GM19455 (cell line): ENCODE data around the gene MKRN1.
"Not testable (repeated sequence)": the region's sequence is repeated elsewhere in the genome, so short reads cannot be mapped to it uniquely, and the experiment has no call there.

Source experiments
- ATAC-seq: cut with Tn5 transposase; IDR thresholded peaks from one replicate; pipeline ENCODE4 v1.9.1; 2021; ENCODE audit not compliant: unreplicated experiment

The MKRN1 gene

DNA sequence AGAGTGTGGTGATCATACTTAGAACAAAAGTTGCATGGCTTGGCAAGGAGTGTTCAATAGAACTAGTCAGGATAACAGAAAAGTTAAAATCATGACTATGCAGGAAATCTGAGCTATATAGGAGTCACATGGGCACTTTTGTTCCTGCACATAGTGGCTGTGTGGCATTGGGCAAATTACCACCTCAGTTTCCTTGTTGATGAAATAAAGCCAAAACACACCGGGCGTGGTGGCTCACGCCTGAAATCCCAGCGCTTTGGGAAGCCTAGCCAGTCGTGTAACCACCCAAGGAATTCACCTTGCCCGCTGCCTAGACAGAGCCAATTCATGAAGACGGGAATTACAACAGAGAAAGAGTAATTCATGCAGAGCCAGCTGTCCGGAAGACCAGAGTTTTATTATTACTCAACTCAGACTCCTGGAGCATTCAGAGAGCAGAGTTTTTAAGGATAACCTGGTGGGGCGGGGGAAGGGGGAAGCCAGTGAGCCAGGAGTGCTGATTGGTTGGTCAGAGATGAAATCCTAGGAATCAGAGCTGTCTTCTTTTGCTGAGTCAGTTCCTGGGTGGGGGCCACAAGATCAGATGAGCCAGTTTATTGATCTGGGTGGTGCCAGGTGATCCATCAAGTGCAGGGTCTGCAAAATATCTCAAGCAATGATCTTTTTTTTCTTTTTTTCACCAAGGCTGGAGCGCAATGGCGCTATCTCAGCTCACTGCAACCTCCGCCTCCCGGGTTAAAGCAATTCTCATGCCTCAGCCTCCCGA, 6.4 kb upstream of the MKRN1 start:
- no peak for ATAC-seq

DNA sequence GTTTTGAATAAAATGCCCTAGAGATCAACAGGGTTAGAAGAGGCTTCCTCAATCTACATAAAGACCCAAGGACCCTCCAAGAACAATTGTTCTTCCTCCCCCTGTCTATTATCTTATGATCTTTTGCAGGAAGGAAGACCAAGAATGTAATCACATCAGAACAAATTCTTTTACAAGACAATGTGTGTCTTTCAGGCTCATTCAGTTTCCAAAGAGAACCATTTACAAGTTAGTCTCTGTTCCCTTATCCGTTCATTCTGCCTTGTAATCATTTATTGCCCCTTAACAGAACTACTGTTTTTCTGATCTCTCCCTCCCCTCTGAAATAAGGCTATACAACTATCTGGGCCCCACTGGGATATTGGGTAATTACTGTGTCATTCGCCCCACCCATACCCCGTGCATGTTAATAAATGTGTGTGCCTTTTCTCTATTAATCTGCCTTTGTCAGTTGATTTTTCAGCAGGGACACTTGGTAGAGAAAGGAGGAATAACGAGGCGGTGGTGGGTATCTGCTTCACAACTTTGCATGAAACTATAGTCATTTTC, 5.7 kb upstream of the MKRN1 start:
- no peak for ATAC-seq

DNA sequence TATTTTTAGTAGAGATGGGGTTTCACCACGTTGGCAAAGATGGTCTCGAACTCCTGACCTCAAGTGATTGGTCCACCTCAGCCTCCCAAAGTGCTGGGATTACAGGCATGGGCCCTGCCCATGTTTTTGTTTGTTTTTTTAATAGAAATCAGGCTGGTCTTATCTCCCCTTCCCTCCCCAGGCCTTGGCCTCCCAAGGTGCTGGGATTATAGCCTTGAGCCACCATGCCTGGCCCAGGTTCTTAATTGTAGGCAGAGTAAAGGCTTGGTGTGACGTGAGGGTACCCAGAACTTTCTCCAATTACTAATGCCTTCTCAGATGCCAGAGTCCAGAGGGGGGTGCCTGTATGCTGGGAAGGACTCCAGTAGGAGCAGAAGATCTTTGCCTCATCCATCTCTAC, 5.2 kb upstream of the MKRN1 start:
- ATAC-seq, result no peak

DNA sequence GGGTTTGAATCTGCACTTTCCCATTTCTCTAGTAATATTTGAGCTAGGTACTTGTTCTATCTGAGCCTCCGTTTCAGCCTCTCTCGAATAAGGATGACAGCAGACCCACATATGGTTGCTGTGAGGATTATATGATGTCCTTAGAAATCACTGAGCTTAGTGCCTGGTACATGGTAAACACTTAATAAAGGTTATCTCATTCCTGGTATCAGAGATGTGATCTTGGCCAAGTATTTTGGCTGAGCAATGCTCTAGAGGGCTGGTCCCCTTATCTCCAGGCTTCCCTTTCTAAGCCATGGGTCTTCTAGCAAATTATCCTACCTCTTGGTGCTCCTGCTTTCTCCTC, 407 bp upstream of the MKRN1 start:
- ATAC-seq, result no peak

DNA sequence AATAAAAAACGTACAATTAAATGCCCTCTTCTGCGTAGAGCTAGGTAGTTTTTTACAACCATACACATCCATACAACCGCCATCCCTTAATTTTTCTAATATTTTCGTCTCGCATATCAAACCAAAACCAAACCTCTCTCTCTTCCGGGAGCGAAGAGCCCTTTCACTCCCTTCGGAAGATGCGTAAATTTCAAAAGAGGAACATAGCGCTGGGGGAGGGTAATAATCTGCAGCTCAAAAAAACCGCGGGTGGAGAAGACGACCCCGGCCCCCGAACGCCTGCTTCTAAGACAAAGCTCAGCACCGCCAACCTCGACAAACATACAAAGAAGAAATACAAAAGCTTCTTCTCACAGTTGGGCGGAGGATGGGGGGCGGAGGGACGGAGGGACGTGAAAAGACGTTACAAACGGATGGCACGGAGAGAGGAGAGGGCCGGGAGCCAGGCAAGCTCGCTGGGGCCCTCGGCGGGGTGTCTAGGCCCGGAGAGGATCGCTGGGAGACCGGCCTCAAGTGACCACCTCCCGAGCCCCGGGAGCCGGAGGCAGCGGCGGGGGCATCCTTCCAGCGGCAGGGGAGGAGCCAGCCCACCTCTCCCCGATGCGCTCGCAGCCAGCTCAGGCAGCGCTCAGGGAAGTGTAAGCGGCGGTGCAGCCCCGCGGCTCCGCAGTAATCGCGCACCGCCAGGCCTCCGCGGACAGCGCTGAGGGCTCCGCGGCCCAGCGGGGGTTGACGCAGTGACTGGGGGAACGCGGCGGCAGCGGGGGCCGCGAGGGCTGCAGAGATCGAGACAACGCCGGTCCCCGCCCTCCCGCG, 851 bp downstream of the MKRN1 start:
- ATAC-seq, result peak; percentile 29

DNA sequence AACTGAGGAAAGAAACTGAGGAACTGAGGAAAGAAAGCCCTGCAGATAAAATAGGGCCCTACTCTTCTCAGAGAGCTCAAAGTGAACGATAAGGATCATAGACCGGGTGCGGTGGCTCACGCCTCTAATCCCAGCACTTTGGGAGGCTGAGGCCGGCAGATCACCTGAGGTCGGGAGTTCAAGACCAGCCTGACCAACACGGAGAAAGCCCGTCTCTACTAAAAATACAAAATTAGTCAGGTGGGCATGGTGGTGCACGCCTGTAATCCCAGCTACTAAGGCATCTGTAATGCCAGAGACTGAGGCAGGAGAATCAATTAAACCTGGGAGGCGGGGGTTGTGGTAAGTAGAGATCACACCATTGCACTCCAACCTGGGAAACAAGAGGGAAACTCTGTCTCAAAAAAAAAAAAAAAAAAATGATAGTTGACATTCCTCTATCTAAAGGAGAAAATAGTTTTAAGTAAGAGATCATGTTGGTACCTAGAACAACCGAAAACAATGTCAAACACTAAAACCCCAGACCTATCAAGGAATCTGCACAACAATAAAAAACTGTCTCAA, 2.5 kb downstream of the MKRN1 start:
- ATAC-seq, result no peak

DNA sequence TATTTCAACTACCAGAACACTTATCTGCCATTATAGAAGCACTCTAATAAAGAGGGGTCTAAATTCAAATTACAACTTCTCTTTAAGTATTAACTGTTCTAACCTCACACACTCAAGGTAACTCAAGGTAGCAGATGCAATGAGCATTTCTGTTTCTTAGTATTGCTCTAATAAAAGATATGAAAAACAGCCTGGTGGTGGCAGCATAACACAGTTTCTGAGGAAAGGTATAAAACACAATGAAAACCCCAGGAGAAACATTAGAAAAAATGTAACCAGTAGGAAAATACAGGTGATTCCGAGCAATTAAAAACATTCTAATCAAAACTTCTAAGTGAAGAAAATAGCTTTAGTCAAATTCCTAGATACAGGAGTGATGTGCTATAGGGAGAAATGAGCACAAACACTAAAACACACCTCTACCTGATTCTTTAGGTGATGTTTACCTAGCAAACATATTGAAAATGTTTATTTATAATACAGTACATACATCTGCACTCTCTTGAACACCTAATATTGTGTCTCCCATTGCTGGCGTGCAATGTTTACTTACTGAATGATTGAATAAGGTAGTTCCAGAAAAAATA, 3.5 kb downstream of the MKRN1 start:
- no peak for ATAC-seq

DNA sequence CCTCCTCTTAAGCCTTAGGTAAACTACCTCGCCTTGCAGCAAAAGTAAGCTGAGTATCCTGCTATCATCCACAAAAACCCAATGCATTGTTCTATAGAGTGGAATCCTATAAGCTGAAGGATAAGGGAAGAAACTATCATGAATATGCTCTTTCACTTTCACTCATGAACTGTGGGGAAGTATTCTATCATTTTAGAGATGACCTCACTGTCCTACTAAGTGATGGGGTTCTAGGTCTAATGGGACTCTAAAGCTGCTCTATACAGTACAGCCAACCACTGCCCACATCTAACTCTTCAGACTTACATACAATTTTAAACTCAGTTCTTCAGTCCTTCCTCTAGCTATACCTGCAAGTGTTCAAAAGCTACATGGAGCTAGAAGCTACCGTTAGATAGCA, 16.2 kb downstream of the MKRN1 start:
- ATAC-seq, result no peak

DNA sequence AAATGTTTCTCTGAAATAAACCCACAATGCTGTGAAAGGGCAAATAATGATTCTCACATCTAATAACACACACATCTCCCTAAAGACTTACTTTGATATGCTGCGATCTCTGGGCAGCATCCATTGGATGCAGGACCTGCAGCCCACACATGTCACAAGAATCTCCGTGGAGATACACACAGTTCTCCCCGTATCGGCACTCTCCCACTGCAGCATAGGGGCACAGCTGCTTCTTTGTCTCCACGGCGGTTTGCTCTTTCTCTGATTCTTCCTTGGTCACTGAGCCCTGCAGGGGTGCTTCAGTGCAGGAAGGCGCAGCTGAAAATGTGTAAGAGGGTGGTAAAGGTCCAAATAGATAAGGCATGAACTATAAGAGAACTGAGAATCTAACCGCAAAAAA, 20.4 kb downstream of the MKRN1 start:
- no peak for ATAC-seq

DNA sequence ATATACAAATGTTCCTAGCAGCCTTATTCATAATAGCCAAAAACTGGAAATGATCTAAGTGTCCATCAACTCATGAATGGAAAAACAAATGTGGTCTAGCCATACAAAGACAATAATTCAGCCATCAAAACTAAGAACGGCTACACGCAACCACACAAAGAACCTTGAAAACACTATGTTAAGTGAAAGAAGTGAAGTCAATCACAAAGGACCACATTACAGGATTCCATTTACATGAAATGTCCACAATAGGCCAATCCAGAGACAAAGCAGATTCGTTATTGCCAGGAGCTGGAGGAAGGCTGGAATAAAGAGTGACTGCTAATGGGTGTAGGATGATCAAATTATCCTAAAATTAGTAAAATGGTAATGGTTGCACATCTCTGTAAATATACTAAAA, 21.1 kb downstream of the MKRN1 start:
- no peak for ATAC-seq

DNA sequence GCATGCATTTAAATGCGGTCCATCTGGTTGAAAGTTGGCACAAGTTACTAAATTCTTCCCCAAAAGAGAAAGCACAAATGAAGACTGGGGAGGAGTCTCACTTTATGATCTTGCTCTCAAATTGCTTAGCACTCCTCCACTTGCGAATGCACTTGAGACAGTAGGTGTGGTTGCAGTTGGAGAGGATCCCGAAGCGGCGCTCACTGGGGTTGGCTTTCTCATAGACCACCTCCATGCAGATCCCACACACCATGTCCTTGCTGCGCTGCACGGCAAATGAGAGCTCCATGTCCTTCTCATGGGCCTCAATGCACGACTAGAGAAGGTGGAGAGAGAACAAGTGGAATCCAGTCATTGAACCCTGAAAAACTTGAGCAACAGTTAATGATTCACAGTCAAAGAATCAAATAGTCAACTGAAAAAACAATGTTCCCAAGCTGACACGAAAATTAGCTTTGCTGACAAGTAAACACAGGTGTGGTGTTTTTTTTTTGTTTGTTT, 22.7 kb downstream of the MKRN1 start:
- ATAC-seq, result no peak

DNA sequence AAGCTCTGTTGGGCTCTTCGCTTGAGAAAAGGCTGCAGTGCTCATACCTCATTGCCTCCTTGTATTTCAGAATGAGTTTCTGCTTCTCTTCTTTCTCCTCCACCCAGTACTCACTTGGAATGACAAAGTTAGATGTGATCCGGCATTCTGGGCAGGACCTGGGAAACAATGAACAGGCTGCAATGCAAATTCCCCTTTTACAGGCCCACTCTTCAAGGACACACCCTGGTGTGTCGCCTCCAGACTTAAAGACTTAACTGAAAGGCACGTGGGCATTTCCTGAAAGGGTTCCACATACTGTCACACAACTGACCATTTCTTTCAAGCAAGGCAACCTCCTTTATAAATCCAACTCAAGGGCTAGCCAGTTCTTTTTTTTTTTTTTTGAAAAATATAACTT, 23.6 kb downstream of the MKRN1 start:
- no peak for ATAC-seq

DNA sequence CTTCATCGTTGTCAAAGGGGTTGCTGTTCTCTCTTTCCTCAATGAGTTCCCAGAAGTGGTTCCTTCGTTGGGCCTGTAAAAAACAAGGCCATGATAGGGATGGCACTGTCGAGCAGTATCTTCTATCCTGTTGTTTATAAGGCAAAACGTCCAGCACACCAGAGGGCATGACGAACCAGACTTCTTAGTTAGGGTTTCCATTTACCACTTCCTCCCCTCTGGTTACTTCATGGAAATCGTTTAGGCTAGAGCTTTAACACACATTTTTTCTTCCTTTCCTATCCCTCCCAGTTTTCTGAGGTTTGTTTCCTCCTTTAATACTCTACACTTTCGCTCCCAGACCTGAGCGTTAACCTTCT, 24.7 kb downstream of the MKRN1 start:
- ATAC-seq, result no peak

DNA sequence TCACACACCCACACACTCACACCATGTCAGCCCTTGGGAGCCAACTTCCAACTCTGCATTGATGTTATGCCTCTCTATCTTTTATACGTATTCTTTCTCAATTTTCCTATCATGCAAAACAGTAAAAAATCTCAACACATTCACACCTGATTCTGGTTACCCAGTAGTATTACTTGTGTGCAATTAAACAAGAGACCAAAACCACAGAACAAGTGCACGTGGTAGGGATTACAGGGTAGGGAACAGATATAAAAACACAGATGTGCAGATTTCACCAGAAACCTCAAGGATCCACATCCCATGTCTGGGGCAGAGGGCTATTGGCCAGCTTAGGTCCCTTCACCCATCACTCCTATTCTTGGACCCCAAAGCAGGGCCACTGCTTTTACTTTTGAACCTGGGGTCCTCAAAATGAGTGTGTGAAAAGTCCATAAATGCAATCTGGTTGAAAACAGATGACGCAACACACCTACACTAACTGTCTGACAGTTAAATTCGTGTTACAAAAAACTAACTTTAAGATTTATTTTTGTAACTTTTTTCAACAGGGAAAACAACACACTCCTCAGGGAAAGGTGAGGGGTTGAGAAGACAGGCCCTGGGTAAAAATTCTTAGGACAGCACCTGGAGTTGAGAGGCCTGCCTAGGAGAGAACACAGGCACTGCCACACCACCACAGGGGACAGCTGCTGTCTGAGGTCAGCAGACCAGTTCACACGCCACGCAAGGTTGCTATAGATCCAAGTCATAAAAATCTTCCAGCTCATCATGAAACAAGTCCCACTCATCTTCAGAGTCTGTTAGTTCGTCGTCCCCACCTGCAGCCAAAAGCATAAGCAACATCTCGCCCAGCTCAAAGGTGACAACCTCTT, 25.3 kb downstream of the MKRN1 start:
- ATAC-seq, result not testable (repeated sequence)

DNA sequence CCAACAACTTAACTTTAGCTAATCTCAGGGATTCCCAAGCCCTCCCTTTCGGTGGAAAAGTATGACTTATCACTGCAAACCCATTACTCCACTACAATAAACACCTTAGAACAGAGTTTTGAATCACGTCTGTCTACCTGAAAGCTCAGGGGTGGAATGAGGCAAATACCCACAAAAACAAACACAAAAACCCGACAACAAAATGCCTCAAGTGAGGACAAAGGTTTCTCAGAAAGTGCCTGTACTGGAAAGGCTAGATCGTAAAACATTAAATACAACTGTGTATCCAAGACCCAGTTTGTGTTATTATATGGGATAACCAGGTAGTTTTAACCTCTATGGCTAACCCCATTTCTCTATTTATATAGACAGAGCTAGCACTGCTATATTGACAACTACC, 26.0 kb downstream of the MKRN1 start:
- ATAC-seq, result no peak

DNA sequence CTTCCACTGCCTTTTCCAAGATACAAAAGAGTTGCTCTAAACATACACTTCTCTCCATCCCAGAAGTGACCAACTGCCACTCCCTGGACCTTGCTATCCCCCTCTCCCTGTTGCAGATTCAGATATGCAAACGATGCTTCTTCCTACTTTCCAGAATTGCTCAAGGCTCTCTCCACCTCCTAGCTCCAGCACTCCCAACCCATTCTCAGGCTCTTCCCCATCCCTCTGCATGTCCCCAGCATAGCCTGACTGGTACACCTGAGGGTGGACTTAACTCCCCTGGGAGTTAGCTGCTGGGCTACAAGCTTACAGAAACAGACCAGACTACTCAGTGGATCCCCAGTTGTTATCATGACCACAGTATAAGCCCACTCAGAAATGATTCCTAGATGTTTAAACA, 27.6 kb downstream of the MKRN1 start:
- no peak for ATAC-seq

DNA sequence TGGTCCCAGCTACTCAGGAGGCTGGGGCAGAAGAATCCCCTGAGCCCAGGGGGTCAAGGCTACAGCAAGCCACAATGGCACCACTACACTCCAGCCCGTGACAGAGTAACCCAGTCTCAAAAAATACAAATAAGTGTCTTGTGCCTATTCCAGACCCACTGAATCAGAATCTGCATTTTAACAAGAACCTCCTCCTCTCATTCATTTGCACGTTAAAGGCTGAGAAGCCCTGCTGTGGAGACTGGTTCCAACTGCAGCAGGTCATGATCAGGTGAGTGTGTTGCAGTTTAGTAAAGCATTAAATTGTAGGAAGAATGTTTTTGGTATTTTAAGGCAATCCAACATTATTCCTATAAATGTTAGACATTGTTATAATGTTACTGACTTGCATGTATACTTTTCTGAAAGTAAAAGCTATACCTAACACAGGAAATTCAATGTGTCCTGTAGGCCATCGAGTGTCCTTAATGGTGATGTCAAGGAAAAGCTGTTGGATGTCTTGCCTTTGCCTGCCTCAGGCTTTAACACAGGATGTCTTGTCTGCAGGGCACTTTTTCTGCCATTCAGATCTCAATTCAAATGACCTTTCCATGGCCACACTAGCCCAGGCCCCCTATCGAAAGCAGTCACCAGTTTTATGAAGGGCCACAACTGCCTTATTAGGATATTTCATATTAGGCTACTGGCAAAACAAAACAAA, 30.4 kb downstream of the MKRN1 start:
- ATAC-seq, result no peak

DNA sequence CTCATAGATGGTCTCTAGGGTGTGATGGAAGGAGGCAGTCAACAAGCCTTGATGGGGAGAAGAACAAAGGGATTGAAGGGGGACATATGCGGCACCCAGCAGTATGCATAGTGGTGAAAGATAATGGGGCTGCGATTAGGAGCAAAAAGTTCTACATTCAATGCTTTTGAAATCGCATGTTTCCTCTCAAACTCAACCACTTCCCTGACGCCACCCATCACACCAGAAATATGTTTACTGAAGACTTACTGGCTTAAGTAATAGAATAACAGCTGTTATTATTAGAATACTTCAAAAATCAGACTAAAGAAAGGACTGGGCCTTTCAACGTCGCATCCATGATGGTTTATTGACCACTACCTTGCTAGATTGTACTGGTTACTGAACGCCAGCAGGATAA, 31.5 kb downstream of the MKRN1 start:
- no peak for ATAC-seq

DNA sequence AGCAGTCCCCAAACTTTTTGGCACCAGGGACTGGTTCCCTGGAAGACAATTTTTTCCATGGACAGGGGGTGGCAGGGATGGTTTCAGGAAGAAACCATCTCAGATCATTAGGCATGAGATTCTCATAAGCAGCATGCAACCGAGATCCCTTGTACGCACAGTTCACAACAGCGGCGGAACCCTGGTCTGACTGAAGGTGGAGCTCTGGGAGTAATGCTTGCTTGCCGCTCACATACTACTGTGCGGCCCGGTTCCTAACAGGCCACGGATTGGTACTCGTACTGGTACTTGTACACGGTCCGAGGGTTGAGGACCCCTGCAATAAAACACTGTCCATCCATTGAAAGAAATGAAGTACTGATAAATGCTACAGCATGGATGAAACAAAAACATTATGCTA, 32.8 kb downstream of the MKRN1 start:
- ATAC-seq, result no peak

DNA sequence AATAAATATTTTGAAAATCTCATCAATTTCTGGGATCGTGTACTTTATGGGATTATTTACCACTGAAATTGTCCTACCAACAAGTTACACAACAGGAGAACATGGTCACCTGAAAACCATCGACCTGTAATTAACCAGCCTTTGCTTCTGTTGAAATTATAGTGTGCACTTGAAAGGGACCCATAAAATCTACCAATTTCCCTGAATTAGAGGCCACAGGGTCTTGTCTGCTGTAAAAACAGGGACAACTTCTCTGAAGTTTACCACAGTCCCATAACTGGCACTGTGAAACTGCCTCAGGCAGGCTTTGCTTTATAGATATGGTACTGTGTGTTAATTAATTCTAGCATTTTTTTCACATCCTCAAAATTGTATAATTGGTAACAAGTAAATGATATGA, 37.8 kb downstream of the MKRN1 start:
- no peak for ATAC-seq
